Hypothalamus (tissue), 51 donors: Measurements from ENCODE around the gene PIK3R5.

Source experiments
- DNase-seq, 51 donors: peaks; one replicate each; lab custom pipeline; 2025; lab: John Stamatoyannopoulos, UW

Gene PIK3R5

GRCh38 chr17:8839410-8839935 is 126.0 kb downstream of the PIK3R5 start:
- no peak for DNase-seq

DNA sequence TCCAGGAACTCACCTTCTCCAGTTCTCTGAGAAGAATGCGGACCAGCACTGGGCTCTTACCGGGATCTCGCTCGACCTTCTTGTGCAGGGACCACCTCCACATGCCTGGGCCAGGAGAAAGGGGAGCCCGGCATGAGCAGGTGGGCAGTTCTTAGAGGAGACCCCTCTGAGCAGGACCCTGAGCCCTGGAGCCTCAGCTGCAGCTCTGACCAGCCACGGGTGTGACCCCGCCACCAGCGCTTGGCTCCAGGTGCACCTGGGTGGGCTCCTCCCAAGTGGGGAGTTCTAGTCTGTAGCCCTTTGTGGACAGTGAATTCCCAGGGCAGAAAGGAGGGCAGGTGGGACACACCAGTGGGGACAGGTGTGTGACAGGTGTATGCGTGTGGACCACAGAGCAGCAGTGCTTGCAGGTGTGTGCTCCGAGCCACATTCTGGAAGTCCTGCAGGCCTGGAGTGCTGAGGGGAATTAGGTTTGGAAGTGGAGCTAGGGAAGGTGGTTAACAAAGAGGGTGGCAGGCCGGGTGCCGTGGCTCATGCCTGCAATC is 126.9 kb downstream of the PIK3R5 start:
- DNase-seq = no peak

- no peak for DNase-seq
These were observed 127.9 kb downstream of the PIK3R5 start for GRCh38 chr17:8837563-8838075.

DNA sequence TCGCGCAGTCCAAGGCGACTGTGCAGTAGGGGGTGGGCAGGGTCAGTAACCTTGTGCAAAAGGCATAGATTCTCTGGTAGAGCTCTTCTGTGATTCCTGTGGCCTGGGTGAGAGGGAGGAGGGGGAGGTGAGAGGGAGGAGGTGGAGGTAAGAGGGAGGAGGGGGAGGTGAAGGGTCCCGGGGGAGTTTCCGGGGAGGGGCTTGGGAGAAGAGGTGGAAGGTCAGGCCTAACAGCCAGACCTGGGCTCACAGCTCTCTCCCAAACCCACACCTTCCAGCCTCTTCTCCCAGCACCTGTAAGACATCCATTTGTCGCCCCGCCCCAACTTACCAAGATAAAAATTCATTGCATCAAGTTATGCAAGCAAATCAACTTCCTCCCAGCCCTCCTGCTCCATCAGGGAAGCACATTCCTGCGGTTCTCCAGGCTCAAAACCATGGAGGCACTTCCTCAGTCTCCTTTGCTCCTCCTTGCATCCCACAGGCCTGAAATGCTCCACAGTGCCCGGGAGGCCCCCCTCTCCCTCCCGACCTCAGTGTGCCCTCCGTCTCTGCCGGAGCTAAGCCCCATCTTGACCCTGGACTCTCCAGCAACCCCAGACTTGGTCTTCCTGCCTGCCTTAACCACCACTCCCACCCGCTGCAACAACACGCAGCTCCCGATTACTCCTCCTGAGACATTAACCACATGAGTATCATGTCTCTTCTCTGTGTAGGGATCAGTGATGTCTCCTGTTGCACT is 128.5 kb downstream of the PIK3R5 start:
- no peak for DNase-seq

DNA sequence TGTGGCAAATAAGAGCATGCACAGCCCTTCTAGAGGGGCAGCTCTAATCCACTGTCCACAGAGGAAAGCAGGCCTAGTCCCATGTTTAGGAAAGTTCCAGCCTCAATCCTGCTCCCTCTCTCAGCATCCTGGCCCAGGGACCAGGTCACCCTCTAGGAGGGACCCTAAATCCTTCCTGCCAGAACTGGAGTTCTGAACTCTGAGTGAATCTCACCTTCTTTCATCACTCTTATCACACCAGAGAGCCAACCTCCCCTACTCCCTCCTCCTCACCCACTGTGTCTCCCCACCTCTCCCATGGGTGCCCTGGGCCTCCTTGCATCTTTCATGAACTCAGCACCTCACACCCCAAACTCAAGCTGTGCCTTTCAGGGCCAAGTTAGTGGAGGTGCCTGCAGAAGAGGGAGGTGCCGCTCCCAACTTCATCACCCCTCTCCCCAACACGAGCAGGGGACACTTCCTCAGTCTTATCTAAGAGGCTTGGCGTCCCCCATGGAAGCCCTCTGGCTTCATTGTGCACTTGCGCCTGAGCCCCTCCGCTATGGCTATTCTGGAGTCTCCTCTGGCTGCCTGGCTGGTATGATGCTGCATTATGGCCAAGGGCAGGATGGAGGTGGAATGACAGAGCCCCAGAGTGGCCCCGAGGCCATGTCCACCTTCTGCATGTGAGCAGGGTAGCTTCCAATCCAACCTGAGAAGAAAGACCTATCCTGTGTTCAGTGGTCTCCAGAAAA is 129.7 kb downstream of the PIK3R5 start:
- no peak for DNase-seq

- DNase-seq = no peak
These were observed 130.4 kb downstream of the PIK3R5 start for GRCh38 chr17:8835106-8835505.

GRCh38 chr17:8832711-8833352 is 132.7 kb downstream of the PIK3R5 start:
- no peak for DNase-seq

DNA sequence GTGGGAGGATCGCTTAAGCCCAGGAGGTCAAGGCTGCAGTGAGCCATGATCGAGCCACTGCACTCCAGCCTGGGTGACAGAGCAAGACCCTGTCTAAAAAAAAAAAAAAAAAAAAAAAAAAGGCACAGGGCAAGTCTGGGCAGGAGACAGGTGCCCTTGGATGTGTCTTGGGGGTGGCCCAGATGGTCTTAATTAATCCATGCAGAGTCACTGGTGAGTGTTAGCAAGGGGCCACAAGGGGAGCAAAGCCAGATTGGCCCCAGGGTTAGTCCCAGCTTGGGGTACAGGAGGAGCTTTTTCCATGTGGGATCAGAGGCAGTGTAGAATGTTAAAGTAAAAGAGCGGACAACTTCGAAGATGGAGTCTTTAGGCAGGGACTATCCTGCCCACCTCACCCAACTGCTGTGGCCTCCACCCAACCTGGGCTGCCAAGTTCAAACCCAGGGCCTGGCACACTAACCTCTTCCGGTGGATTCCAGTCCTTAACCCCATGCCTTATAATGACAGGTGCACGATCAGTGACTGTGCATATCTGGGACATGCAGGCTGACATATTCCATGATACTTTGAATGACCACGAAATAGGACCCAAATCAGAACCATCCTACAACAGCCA is 134.2 kb downstream of the PIK3R5 start:
- no peak for DNase-seq

DNA sequence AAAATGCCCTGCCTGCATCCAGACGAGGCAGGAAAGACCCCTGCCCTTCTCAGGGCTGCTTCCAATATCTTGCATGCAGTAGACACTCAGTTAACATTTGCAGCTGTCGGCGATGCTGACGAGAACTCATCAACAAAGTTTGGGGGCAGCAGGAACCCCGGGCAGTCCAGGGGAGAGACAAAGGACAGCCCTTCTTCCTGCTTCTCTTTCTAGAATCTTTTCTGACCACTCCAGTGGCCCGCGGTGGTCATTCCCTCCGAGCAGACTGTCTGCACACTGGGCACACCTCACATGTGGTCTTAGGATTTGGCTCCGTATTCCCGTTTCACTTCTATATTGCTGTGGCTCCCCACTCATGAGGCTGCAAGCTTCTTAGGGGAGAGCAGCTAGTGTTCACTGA is 135.4 kb downstream of the PIK3R5 start:
- no peak for DNase-seq

DNA sequence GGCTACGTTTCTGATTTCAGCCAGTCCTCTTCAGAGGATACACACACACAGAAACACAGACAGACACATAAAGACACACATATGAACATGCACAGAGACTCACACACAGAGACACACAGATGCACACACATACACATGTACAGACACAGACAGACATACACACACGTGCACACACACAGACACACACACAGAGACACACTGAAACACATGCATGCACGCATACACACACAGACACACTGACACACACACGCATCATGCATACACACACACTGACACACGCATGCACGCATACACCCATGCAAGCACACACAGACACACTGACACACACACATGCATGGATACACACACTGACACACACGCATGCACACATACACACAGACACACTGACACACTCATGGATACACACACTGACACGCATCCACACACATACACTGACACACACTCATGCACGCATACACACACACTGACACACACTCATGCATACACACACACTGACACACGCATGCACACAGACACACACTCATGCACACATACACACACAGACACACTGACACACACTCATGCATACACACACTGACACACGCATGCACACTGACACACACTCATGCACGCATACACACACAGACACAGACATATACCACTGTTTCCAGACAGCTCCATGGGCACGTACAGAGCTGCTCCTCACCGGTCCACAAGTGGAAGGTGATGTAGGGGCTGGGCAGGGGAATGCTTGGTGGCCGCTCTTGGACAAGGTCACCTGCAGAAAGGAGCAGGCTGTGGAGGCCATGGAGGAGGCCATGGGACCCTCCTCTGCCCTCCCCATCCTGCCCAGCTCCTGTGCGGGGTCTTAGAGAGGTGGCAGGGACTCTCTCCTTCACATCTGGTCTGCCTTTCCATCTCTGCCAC is 136.2 kb downstream of the PIK3R5 start:
- DNase-seq = no peak
